Endodermal cell (in vitro differentiated cells): ENCODE measurements around the gene TNFRSF19. TPM values are rescaled to one million over a fixed set of nuclear protein-coding genes. Genes with fewer than 3 reads are reported as not detected.

Experiments used
- DNase-seq: peaks from one replicate; pipeline ENCODE4 v3.0.0-alpha.2; 2017
- H3K27ac ChIP-seq: 2 replicates; pipeline ENCODE4 v1.5.1; 2013; ENCODE audit warnings: mild to moderate bottlenecking, low read depth, low read length, moderate library complexity
- H3K27me3 ChIP-seq: 2 replicates; pipeline ENCODE4 v1.6.1; 2013; ENCODE audit warnings: mild to moderate bottlenecking, low read length, moderate library complexity; ENCODE audit not compliant: insufficient read depth, control insufficient read depth, poor library complexity, severe bottlenecking
- H3K36me3 ChIP-seq: 2 replicates; pipeline ENCODE4 v1.7.0; 2013; ENCODE audit warnings: mild to moderate bottlenecking, low read length, moderate library complexity; ENCODE audit not compliant: control insufficient read depth, insufficient read depth
- H3K4me1 ChIP-seq: one replicate; pipeline ENCODE4 v1.7.0; 2013; ENCODE audit warnings: low read length; ENCODE audit not compliant: control insufficient read depth, insufficient read depth
- H3K4me3 ChIP-seq: 2 replicates; pipeline ENCODE4 v1.5.1; 2013; ENCODE audit warnings: mild to moderate bottlenecking, low read length, moderate library complexity
- H3K9ac ChIP-seq: 2 replicates; pipeline ENCODE4 v1.6.1; 2013; ENCODE audit warnings: mild to moderate bottlenecking, low read length, moderate library complexity; ENCODE audit not compliant: poor library complexity, severe bottlenecking; ENCODE audit errors: extremely low read depth
- H3K9me3 ChIP-seq: 2 replicates; pipeline ENCODE4 v1.6.1; 2013; ENCODE audit warnings: mild to moderate bottlenecking, low read length, moderate library complexity; ENCODE audit not compliant: control insufficient read depth
- H3K27ac Mint-ChIP-seq: 2 replicates; pipeline ENCODE4 v1.8.0; 2020; ENCODE audit warnings: mixed read lengths
- H3K27me3 Mint-ChIP-seq: 2 replicates; pipeline ENCODE4 v1.8.0; 2021; ENCODE audit warnings: mild to moderate bottlenecking, mixed read lengths; ENCODE audit not compliant: insufficient read depth
- H3K36me3 Mint-ChIP-seq: 2 replicates; pipeline ENCODE4 v1.8.0; 2020; ENCODE audit warnings: low read depth, mixed read lengths
- H3K4me1 Mint-ChIP-seq: 2 replicates; pipeline ENCODE4 v1.8.0; 2020; ENCODE audit warnings: mixed read lengths
- H3K4me3 Mint-ChIP-seq: 2 replicates; pipeline ENCODE4 v1.8.0; 2020; ENCODE audit warnings: mild to moderate bottlenecking, moderate library complexity, mixed read lengths
- H3K9me3 Mint-ChIP-seq: 2 replicates; pipeline ENCODE4 v1.8.0; 2020; ENCODE audit warnings: mild to moderate bottlenecking, mixed read lengths
- CTCF ChIP-seq: fragments of 200-600 bp; sonication (generic); conservative IDR thresholded peaks from 2 replicates; pipeline ENCODE4 v1.5.0; 2021; ENCODE audit warnings: antibody characterized with exemption, mild to moderate bottlenecking
- WGBS, 2 experiments: methylation state at CpG; one replicate each; pipeline versions ENCODE4 v1.1.5 to v1.1.7; 2013; ENCODE audit warnings: missing lambda C conversion rate in 2 of 2, mixed read lengths in 1 of 2; ENCODE audit not compliant: insufficient coverage in 1 of 2, insufficient read length in 1 of 2; 5-methylcytosine and 5-hydroxymethylcytosine counted together
- total RNA-seq, 2 donors: library from RNA; stranded (reverse); fragmentation: NEBNext Ultra II Directional in 1 of 2; extraction: Animal tissue kit (Norgen Biotek cat#: 25700) in 1 of 2; gene quantifications; 2 replicates in 1 of 2; 3 replicates in 1 of 2; pipeline ENCODE4 v1.2.1, GENCODE V29; 2021

The TNFRSF19 gene
- total RNA-seq, 2 donors from 2014 or later: 9.2 to 13.0 TPM

- Histone ChIP-seq H3K4me1 (no peaks in the 10 kb centered on the region), H3K27me3 (no peaks in the 10 kb centered on the region), H3K4me3 (no peak overlapping the region), H3K27ac (no peak overlapping the region), H3K9ac (no peak overlapping the region), H3K9me3 (peaks cover 28% of the 10 kb centered on the region), H3K36me3 (peaks cover 3% of the 10 kb centered on the region)
- no peak for TF ChIP-seq CTCF
- Mint-ChIP-seq H3K27ac (no peak overlapping the region), H3K36me3 (peaks cover 10% of the 10 kb centered on the region), H3K27me3 (no peaks in the 10 kb centered on the region), H3K9me3 (peaks cover 43% of the 10 kb centered on the region), H3K4me3 (no peak overlapping the region), H3K4me1 (no peaks in the 10 kb centered on the region)
- 95 to 100% methylated on average over 2 of the region's 2 CpGs for WGBS, 2 experiments
- DNase-seq: no peak
Observed at GRCh38 chr13:23679220-23679619, 109.0 kb downstream of the TNFRSF19 start.

DNA sequence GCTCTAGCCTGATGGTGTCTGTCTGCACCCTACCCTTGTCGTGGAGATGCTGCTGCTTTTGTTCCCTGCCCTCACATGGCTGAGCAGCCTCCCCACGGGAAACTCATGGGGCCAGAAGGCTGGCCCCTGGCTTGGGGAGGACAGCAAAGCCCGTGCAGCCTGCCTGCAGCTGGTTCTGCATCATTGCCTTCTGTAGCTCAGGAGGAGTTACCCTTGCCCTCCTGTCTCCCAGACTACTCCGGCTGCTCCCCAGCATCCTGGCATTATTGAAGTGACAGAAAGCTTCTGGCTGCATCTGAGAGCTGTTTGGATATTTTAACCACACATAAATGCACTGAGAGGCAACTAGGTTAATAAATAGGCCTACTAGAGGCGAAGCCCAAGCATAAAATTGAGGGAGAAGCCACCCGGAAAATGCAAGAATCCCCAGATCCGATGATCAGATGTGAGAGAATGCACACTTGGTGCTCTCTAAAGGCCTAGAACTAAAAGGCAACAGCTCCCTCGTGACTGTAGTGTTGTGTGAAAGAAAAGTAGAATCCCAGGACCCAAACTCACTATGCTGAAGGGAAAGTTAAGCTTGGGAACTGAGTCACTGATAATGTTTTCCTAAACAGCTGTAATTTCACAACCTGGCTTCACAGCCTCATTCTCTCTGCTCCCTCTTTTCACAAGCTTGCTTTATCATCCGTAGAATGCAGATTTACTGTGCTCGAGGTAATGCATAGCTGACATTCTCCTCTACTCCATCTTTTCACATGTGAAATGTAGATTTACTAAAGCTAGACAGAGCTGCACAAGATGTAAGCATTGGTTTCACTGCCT is 110.8 kb downstream of the TNFRSF19 start:
- H3K4me3 Mint-ChIP-seq: no peak overlapping the region
- Histone ChIP-seq H3K9ac (no peak overlapping the region), H3K27me3 (no peaks in the 10 kb centered on the region), H3K4me1 (no peaks in the 10 kb centered on the region), H3K27ac (no peak overlapping the region), H3K4me3 (no peak overlapping the region), H3K9me3 (peaks cover 42% of the 10 kb centered on the region), H3K36me3 (no peaks in the 10 kb centered on the region)
- no peak overlapping the region for H3K27ac Mint-ChIP-seq
- TF ChIP-seq CTCF: no peak
- H3K4me1 Mint-ChIP-seq: no peaks in the 10 kb centered on the region
- no peak for DNase-seq
- H3K27me3 Mint-ChIP-seq: no peaks in the 10 kb centered on the region
- WGBS, 2 experiments: 76 to 80% methylated on average over 9 to 10 of the region's 10 CpGs
- H3K9me3 Mint-ChIP-seq: peaks cover 61% of the 10 kb centered on the region
- peaks cover 10% of the 10 kb centered on the region for H3K36me3 Mint-ChIP-seq

DNA sequence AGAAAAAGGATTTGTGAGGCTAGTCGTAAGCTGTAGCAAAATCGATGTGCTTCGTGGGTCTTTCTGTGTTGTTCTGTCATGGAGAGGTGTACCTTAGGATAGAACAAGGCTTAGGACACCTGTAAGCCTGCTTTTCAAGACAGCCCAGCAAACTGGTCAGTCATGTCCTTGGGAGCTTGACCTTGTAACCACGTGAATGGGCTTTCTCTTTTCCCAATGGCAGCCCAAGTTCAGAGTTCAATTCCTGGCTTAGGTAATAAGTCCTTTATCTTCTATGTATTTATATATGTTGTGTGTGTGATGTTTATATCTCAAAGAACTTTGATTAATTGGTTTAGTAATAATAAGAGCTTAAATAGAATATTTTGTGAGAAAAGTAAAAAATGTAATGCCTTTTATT is 112.9 kb downstream of the TNFRSF19 start:
- TF ChIP-seq CTCF: no peak
- peaks cover 42% of the 10 kb centered on the region for H3K9me3 ChIP-seq
- H3K27ac ChIP-seq: no peak overlapping the region
- Mint-ChIP-seq H3K4me1 (no peaks in the 10 kb centered on the region), H3K4me3 (no peak overlapping the region), H3K9me3 (peaks cover 54% of the 10 kb centered on the region), H3K27me3 (no peaks in the 10 kb centered on the region), H3K36me3 (peaks cover 2% of the 10 kb centered on the region), H3K27ac (no peak overlapping the region)
- no peak for DNase-seq
- H3K4me1 ChIP-seq: no peaks in the 10 kb centered on the region
- no peaks in the 10 kb centered on the region for H3K36me3 ChIP-seq
- no peak overlapping the region for H3K4me3 ChIP-seq
- no peak overlapping the region for H3K9ac ChIP-seq
- no peaks in the 10 kb centered on the region for H3K27me3 ChIP-seq
- 93 to 96% methylated on average over 4 of the region's 4 CpGs for WGBS, 2 experiments
